ENCODE data around the gene EPN3. TPM values are rescaled to one million over a fixed set of nuclear protein-coding genes. Genes with fewer than 3 reads are reported as not detected.

EPN3 gene
- total and polyA plus RNA-seq, 2 experiments from 2014 or later = 2.3 to 7.7 TPM

DNA sequence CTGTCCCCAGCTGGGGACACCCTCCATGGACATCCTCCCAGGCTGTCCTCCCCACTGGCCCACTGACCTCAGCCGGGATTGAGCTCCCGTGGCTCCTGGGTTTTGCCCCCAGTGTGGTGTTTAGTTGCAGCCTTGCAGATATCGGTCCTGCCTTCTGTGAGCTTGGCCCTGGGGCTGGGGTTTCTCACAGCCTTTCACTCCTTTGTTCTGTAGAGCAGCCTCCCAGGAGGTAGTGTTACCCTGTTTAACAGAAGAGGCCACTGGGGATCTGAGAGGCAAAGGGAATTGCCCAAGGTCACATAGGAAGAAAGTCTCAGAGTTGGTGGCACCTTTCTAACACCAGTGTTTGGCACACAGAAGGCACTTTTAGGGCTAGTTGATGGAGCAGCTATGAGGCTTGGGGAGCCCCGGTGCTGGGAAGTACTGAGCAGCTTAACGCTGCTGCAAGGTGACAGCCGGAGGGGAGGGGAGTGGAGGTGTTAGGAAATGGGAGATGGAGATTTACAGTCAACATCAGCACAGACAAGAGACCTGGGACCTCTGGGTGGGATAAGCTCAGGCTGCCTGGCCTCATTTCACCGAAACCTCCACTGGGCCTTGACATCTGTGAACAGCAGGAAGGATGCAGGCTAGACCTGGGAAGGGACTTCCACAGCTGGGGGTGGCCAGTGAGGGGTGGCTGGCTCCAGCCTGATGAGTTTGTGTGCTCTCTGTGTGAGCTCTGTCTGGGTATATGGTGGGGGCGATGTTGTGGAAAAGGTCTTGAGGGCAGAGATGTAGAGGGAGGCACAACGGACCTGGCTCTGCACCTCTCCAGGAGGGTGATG lies 54.1 kb downstream of the EPN3 start:
- Mint-ChIP-seq H3K27ac (no peak overlapping the region), H3K9me3 (no peaks in the 10 kb centered on the region), H3K27me3 (ENCODE audit: insufficient read depth, low read depth, poor library complexity) (peaks cover 29% of the 10 kb centered on the region), H3K4me3 (no peak overlapping the region), H3K36me3 (ENCODE audit: low read depth) (no peaks in the 10 kb centered on the region), H3K4me1 (peaks cover 20% of the 10 kb centered on the region)
- no peak overlapping the region for H3K4me3 ChIP-seq
- no peak overlapping the region for H2AFZ ChIP-seq
- no peaks in the 10 kb centered on the region for H3K79me2 ChIP-seq (replicated peaks; ENCODE audit: insufficient read depth)
- DNase-seq (ENCODE audit: low spot score) = no peak
- H3K9me2 ChIP-seq (ENCODE audit: insufficient read depth) = no peaks in the 10 kb centered on the region
- TF ChIP-seq JUNB (IDR thresholded peaks at IDR 0.05; ENCODE audit: unreplicated experiment) (no peak), NANOG (IDR thresholded peaks at IDR 0.05; ENCODE audit: borderline replicate concordance) (no peak), ZNF114 (CRISPR knock-in tag; IDR thresholded peaks at IDR 0.05) (no peak), CREB1 (CRISPR knock-in tag; IDR thresholded peaks at IDR 0.05; ENCODE audit: low read depth) (no peak), ZNF331 (CRISPR knock-in tag; IDR thresholded peaks at IDR 0.05; ENCODE audit: low read depth) (no peak), POLR2AphosphoS5 (IDR thresholded peaks at IDR 0.05; ENCODE audit: low read depth) (no peak)
- TF ChIP-seq, protein P1, sequence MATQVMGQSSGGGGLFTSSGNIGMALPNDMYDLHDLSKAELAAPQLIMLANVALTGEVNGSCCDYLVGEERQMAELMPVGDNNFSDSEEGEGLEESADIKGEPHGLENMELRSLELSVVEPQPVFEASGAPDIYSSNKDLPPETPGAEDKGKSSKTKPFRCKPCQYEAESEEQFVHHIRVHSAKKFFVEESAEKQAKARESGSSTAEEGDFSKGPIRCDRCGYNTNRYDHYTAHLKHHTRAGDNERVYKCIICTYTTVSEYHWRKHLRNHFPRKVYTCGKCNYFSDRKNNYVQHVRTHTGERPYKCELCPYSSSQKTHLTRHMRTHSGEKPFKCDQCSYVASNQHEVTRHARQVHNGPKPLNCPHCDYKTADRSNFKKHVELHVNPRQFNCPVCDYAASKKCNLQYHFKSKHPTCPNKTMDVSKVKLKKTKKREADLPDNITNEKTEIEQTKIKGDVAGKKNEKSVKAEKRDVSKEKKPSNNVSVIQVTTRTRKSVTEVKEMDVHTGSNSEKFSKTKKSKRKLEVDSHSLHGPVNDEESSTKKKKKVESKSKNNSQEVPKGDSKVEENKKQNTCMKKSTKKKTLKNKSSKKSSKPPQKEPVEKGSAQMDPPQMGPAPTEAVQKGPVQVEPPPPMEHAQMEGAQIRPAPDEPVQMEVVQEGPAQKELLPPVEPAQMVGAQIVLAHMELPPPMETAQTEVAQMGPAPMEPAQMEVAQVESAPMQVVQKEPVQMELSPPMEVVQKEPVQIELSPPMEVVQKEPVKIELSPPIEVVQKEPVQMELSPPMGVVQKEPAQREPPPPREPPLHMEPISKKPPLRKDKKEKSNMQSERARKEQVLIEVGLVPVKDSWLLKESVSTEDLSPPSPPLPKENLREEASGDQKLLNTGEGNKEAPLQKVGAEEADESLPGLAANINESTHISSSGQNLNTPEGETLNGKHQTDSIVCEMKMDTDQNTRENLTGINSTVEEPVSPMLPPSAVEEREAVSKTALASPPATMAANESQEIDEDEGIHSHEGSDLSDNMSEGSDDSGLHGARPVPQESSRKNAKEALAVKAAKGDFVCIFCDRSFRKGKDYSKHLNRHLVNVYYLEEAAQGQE (IDR thresholded peaks at IDR 0.05; ENCODE audit: unreplicated experiment) = no peak
- TF ChIP-seq, protein P2, sequence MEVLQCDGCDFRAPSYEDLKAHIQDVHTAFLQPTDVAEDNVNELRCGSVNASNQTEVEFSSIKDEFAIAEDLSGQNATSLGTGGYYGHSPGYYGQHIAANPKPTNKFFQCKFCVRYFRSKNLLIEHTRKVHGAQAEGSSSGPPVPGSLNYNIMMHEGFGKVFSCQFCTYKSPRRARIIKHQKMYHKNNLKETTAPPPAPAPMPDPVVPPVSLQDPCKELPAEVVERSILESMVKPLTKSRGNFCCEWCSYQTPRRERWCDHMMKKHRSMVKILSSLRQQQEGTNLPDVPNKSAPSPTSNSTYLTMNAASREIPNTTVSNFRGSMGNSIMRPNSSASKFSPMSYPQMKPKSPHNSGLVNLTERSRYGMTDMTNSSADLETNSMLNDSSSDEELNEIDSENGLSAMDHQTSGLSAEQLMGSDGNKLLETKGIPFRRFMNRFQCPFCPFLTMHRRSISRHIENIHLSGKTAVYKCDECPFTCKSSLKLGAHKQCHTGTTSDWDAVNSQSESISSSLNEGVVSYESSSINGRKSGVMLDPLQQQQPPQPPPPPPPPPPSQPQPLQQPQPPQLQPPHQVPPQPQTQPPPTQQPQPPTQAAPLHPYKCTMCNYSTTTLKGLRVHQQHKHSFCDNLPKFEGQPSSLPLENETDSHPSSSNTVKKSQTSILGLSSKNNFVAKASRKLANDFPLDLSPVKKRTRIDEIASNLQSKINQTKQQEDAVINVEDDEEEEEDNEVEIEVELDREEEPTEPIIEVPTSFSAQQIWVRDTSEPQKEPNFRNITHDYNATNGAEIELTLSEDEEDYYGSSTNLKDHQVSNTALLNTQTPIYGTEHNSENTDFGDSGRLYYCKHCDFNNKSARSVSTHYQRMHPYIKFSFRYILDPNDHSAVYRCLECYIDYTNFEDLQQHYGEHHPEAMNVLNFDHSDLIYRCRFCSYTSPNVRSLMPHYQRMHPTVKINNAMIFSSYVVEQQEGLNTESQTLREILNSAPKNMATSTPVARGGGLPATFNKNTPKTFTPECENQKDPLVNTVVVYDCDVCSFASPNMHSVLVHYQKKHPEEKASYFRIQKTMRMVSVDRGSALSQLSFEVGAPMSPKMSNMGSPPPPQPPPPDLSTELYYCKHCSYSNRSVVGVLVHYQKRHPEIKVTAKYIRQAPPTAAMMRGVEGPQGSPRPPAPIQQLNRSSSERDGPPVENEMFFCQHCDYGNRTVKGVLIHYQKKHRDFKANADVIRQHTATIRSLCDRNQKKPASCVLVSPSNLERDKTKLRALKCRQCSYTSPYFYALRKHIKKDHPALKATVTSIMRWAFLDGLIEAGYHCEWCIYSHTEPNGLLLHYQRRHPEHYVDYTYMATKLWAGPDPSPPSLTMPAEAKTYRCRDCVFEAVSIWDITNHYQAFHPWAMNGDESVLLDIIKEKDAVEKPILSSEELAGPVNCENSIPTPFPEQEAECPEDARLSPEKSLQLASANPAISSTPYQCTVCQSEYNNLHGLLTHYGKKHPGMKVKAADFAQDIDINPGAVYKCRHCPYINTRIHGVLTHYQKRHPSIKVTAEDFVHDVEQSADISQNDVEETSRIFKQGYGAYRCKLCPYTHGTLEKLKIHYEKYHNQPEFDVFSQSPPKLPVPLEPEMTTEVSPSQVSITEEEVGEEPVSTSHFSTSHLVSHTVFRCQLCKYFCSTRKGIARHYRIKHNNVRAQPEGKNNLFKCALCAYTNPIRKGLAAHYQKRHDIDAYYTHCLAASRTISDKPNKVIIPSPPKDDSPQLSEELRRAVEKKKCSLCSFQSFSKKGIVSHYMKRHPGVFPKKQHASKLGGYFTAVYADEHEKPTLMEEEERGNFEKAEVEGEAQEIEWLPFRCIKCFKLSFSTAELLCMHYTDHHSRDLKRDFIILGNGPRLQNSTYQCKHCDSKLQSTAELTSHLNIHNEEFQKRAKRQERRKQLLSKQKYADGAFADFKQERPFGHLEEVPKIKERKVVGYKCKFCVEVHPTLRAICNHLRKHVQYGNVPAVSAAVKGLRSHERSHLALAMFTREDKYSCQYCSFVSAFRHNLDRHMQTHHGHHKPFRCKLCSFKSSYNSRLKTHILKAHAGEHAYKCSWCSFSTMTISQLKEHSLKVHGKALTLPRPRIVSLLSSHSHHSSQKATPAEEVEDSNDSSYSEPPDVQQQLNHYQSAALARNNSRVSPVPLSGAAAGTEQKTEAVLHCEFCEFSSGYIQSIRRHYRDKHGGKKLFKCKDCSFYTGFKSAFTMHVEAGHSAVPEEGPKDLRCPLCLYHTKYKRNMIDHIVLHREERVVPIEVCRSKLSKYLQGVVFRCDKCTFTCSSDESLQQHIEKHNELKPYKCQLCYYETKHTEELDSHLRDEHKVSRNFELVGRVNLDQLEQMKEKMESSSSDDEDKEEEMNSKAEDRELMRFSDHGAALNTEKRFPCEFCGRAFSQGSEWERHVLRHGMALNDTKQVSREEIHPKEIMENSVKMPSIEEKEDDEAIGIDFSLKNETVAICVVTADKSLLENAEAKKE (CRISPR knock-in tag; IDR thresholded peaks at IDR 0.05) = no peak
- TF ChIP-seq, protein P3, sequence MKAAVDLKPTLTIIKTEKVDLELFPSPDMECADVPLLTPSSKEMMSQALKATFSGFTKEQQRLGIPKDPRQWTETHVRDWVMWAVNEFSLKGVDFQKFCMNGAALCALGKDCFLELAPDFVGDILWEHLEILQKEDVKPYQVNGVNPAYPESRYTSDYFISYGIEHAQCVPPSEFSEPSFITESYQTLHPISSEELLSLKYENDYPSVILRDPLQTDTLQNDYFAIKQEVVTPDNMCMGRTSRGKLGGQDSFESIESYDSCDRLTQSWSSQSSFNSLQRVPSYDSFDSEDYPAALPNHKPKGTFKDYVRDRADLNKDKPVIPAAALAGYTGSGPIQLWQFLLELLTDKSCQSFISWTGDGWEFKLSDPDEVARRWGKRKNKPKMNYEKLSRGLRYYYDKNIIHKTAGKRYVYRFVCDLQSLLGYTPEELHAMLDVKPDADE (IDR thresholded peaks at IDR 0.05) = no peak
- no peaks in the 10 kb centered on the region for H3K27me3 ChIP-seq (ENCODE audit: insufficient read depth)
- H3K27ac ChIP-seq (ENCODE audit: low read depth) = no peak overlapping the region
- H4K20me1 ChIP-seq (replicated peaks; ENCODE audit: insufficient read depth) = no peaks in the 10 kb centered on the region
- ATAC-seq = peak; percentile 75
- H3K36me3 ChIP-seq (ENCODE audit: insufficient read depth) = no peaks in the 10 kb centered on the region
- H3F3A ChIP-seq (replicated peaks; ENCODE audit: low read depth) = no peaks in the 10 kb centered on the region
- H3K4me2 ChIP-seq = no peak overlapping the region
- no peaks in the 10 kb centered on the region for H3K4me1 ChIP-seq (ENCODE audit: insufficient read depth)
